Globus pallidus (tissue), 1 donor: Measurements from ENCODE around the gene BDKRB2.

Source experiments
- DNase-seq: peaks from one replicate; pipeline ENCODE4 v3.0.0-alpha.2; 2015; ENCODE audit warnings: low spot score

BDKRB2 gene

DNA sequence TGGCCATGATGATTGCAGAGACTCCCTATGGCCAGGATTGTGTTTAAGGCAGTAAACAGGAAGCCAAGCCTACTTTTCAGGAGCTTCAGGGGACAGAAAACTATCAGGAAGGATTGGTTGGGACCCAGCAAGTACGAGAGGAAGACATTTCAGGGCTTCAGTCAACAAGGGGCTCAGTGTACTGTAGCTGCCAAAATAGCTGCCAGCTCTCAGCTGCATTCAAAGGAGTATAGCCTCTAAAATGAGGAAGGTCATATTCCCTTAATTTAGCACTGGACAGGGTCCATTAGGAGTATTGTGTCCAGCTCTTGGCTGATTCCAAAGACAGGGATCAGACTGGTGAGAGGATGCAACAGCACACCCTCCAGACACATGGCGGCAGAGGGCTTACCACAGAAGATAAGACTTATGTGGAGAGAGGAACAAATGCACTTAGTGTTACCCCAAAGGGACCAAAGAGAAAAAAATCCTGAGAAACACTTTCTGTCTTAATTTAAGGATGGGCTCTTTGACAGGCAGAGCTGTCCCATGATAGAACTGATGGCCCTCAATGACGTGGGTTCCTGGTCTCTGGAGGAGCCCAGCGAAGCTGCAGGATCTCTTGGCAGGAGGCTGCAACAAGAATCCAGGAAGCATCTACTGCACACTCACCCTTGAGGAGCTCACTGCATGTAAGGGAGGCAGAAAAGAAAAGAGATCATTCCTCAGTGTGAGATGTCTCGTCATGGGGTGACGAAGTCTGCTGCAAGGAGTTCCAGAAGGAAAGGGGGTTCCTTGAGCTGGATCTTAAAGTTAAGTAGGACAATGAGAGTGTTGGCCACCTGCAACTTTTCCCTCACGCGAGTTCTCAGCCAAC, 66.2 kb downstream of the BDKRB2 start:
- no peak for DNase-seq

DNA sequence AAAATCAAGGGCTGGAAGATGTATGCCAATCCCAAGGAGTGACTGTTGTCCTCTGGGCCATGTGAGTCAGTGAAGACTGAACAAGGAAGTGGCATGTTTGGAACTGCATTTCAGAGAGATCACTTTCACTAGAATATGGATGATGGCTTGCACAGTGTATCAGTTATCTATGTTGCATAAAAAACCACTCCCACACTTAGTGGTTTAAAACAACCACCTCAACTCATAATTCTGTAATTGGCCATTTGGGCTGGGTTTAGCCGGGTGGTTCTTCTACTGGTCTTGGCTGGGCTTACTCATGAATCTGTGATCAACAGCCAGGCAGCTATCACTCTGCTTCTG, 66.8 kb downstream of the BDKRB2 start:
- no peak for DNase-seq

DNA sequence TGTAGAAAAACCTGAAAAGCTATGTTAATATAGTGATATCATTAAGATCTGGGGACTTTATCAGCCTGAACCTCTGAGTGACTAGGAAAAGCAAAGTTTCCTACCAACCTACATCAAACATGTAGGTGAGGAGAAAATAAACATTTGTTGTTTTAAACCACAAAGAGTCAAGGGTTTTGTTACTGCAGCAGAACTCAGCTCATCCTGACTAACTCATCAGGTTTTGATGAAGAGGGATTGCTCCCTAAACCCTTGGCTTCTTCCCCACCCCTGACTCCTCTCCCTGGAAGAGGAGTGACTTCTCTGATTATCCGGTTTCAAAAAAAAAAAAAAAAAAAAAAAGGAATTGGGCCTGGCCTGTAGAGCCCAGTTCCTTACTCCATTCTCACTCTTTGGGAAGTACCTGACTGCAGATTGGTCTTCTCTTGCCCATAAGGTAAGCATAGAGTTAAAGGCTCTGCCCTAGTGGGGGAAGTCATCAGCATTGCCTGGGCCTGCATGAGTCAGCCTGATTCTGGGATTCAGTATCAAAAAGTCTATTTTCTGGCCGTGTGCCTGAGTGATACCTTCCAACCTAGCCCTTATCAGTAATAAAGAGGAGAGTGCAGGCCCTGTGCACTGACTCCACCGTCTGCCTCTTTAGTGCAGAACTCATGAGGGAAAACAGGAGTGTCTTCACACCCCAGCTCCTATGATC, 68.3 kb downstream of the BDKRB2 start:
- no peak for DNase-seq

DNA sequence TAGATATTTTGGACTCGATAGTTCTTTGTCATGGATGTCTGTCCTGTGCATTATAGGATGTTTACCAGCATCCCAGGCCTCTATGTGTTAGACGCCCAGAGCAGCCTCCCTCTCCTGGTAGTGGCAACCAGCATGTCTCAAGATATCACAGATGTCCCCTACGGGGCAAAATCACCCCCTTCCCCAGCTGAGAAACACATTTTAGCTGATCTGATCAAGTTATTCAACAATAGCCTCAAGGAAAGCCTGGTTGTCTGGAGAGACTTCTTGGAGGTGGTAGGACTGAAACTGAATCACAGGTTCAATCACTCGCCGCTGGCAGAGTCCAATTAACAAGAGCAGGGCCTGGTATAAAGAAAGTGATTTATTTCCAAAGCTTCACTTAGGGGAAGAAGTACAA, 69.0 kb downstream of the BDKRB2 start:
- peak; percentile 11 for DNase-seq

DNA sequence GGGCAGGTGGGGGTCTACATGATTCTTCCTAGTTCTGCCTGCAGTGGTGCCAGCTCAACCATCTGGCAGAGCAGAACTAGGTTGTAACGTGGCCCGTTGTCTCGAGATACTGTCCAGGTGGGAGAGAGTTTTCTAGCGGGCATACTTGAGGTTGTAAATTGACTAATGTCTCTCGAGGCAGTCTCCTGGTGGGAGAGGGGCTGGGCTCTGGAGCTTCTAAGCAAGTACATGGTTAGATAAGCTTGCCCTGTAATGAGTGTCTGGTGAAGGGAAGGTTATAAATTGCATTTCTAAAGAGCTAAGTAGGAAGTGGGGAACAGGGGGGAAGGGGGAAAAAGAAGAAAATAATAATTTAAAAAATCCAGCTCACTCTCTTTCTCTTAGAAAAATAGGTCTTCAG, 69.5 kb downstream of the BDKRB2 start:
- DNase-seq = no peak

DNA sequence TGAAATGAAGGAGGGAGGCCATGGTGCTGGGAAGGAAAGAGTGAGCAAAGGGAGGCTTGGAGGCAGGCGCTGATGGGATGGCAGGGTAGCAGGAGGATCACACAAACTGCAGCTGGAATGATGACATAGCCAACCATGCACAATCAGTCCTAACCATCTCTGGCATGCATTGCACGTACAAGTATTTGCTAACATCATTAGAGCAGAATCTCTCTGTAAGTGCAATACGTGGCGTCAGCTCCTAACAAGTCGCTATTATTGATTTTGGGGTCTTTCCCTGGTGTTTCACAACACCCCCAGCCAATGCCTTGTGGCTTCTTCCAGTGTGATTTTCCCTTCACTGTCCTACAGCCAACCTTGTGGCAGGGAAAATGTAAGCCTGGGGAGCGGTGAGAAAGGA, 69.9 kb downstream of the BDKRB2 start:
- peak; percentile 84 for DNase-seq

DNA sequence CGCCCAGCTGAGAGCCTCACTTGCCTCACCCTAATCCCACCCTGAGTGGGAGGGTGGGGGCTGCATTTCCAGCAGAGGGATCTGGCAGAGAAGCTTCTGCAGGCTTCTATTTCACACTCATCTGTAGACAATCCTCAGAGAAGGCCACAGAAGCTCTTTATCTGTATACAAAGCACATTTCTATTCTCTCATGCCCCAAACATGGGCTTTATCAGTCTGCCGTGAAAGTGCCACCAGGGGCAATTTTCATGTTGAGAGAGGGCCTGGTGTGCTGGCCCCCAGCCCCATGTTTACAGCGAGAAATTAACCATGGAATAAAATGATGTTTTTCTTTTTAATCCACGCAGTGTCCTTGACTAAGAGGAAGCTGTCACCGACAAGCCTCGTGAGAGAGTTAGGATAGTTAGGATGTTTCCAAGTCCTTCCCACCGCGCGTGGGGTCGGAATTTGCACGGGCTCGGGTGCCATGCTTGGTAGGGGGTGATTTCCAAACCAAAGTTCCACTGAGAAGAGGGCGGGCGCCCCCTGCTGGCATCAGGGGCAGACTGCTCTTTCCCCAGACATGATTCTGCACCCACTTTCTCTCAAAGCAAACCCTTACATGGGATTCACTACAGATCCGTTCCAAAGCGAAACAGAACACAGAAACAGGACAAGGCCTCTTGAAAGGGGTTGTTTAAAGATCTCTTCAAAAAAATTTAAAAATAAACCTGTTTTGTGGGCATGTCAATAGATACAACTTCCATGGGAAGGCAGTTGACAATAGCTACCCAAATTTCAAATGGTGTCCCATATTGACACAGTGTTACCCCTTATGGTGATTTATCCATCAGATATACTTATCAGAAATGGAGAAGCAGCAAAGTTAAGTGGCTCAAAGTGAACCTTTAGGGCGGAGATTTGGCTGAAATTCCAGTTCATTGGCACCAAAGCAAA, 70.8 kb downstream of the BDKRB2 start:
- peak; percentile 81 for DNase-seq

DNA sequence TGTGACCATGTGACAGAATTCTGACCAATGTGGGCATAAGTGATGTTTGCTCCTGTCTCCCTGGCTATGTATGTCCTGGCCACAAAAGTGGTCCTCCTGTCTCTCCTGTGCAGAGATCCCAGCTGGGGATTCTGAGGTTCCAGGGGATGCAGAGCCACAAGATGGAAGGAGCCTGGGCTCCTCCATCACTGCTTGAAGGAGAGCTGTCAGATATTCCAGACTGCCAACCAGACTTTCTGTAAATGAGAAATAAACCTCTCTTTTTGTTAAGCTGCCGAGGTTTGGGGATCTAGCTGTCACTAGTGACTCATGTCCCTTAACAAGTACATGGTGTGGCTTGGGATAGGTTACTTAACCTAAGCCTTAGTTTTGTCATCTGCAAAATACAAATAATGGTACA, 73.3 kb downstream of the BDKRB2 start:
- DNase-seq = no peak

DNA sequence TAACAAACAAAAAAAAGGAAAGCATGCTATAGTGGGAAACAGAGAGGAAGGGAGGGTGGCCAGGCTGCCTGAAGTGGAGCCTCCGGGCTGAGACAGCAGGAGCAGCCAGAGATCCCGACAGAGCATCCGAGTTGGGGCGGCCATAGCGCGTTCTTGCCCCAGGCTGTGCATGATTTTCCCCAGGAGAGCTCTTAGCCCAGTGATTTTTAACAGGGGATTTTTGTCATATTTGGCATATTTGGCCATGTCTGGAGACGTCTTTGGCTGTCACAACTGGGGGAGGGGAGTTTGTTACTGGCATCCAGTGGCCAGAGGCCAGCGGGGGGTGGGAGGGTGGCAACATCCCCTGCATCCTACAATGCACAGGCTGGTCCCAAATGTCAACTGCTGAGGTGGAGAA, 74.9 kb downstream of the BDKRB2 start:
- DNase-seq = no peak

DNA sequence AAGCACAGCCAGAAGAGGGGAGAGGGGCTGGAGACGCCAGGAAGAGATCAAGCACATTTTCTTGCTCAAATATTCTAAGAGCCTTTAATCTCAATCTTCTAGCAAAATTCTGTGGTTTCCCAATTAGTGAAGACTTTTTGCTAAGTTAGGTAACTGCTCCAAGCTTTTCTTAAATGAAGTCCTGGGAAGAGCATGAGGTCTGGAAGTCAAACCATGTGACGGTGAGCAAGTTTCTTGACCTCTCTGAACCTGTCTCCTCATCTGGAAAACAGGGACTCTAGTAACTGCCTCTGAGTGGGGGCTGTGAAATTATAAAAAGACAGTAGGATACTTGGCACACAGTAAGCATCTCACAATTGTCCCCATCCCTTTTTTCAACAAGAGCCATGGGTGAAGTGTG, 75.5 kb downstream of the BDKRB2 start:
- no peak for DNase-seq

DNA sequence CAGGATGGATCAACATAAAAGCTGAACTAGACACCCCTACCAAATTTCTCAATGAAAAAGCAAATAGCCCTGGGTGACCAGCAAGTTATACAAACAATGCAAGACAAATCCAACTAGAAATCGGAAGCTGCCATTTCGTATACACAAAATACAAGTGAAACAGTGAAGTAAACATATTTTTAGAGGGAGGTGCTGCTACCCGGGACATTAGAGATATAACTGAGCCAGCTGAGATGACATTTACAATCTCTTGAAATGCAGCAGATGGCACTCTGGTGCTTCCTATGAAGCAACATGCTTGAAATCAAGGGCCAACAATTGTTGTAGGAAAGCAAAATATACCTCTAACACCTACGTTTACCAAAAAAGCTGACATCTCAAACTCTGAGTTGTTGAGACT, 76.8 kb downstream of the BDKRB2 start:
- DNase-seq = peak; percentile 20

DNA sequence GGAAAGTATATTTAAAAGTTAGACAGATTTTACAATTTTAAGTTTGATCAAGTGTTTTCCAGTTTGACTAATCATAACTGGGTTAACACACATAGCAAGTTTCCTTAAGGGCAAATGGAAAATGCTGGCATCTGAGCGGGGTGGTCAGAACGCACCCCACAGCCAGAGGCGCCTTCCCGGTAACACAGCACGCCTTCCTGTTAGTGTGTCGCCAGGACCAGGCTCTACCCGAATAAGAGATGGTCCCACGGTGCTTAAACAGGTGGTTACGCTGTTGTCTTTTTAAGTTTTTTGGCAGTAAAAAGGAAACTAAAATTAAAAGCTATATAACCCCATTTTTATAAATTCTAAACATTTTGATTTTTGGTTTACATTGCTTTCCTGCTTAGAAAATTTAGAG, 79.4 kb downstream of the BDKRB2 start:
- DNase-seq = no peak

DNA sequence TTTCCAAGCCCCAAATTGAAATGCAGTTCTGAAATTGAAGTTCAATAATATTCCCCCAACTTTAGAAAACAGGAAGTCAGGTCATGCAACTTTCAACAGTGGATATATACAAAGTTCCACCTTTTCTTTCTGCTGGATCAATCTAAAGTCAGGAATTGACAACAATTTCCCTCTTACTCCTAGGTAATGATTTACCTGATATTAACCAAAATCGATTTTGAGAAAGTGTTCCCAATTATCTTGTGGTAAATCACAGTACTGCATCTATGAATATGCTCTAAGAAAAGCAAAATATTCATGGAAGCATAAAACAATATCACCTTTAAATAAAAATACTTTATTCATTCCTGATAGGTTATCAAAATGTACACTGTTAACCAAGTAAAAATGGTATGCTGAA, 79.8 kb downstream of the BDKRB2 start:
- DNase-seq = no peak

DNA sequence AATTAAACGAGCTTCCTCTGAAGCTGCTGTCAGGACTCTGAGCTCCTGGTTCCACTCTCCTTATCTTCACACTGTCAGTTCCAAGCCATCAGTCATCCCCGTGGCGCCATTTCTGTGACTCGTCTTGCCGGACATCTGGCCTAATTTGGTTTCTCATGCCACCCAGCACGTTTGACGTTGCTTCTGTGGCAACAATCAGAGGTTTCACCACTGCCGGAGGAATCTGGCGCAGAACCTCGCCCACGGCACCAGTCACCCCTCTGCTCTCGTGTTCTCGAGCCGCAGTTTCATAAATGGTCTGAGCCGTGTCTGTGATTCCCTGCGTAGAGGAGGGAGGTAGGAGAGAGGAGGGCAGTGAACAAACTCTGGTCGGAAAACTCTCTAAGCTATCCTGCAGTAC, 81.0 kb downstream of the BDKRB2 start:
- no peak for DNase-seq

DNA sequence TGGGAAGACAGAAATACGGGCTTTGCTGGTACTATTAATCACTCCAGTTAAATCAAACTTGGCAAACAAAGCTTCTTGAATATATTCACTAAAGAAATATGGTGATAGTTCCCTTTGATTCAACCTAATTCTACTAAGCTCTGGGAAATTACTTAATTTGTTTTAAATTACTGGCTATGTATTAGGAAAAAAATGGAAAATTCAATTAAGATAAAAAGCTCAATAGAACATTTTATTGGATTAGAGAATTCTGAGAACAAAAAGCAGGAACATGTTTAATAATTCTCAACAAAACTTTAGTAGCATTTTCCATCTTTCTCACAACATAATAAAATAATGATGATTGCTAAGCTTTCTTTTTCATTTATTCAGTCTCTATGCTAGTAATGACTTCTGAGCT, 81.6 kb downstream of the BDKRB2 start:
- DNase-seq = no peak

DNA sequence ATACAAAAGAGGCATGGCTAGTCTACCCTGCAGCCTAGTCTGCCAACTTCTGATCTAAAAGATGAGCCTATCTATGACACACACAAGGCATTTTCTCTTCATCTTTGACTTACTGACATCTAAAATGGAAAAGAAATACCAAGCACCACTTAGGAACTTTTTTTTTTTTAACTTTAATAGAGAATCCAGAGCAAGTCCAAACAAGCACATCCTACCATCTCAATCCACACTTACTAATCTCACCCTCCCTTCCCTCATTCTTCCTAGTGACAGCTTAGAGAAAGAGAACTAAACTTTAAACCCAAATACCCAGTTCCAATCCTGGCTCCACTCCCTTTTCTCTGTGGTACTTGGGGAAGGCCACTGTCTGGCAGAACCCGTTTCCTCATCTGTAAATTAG, 83.2 kb downstream of the BDKRB2 start:
- no peak for DNase-seq
